ENCODE measurements around the gene MFSD6.

MFSD6 gene

DNA sequence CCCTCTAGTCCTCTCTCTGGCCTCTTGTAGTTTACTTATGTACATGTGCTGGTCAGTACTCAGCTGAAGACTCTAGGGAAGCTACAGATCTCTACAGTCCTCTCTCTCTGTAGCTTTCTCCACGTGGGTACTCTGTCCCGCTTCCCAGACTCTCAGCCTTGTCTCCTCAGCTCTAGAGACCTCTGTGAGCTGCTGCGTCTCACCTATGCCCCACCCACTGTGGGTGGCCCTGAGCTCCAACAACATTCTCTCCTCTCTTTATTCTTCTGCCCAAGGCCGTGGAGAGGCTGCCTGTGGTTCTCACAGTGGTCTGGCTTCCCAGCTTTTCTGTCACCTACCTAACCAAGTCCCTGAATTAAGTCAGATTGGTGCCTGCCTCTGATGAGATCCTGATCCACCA is 33.4 kb downstream of the MFSD6 start:
- DNase-seq: no peak

DNA sequence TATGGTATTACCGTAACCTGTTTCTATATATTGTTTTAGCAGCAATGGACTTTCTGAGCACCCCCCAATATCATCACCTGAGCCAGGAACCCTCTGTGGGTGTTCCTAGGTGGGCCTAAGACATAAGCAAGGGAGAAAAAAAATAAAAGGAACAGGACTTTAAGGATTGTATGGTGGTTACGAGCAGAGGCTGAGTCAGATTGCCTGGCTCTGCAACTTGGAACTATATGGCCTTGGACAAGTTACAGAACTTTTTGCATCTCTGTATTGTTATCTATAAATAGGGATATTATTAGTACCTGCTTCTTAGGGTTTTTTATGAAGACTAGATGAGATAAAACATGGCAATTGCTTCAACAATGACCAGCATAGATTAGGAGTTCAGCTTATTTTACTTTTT is 34.9 kb downstream of the MFSD6 start:
- DNase-seq: no peak

DNA sequence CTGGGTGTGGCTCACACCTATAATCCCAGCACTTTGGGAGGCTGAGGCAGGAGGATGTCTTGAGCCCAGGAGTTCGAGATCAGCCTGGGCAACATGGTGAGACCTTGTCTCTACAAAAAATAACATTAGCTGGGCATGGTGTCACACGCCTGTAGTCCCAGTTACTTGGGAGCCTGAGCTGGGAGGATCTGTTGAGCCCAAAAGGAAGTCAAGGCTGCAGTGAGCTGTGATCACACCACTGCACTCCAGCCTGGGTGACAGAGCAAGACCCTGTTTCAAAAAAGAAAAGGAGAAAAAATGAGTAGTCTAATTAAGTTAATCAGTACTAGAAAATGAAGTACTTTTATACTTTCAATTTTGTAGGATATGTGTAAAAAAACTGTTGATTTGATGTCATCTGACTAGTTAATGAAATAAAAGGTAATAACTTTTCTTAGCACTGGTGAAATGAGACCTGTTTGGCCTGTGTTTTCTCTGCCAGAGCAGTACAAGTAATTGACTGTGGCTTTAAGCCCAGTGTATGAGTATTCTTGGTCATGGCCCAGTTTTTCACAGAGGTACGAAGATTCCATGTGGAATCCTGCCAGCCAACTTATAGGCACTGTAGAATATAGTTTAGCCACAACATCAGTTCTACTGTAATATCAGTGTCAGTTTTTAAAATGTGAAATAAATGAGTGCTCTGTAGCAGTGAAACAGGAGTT is 35.8 kb downstream of the MFSD6 start:
- DNase-seq: no peak

DNA sequence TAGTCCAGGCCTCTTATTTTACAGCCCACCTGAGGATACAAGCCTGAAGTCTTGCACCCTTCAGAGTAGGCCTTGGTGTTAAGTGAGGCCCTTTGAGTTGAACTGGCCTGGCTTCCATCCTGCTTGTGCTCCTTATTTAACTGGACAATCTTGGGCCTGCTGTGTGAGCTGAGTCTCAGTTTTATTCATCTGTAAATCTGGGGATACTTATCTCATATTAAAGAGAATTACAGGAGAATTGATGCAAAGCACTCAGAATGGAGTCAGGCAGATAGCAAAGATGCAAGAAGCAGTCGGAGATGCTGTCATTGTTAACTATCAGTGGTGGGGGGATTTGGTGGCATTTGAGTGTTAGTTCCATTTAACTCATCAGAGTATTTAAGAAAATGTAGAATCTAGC is 36.8 kb downstream of the MFSD6 start:
- DNase-seq: no peak

DNA sequence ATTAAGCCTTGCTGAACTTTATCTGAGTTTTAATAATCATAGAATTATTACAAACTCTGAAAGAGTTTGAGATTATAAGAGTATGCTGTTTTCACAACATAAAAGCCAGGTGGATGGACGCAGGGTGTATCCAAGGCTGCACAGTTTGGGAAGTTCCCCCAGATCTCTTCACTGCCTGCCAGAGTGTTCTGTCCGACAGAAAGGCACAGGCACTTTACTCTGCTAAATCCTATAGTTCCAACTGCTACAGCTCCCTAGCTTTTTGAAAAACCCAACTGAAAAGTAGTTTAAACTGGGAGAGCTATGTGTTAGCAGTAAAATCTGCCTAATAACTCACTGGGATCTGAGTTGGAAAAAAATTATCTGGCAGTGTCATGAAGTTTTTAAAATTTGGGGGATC is 38.0 kb downstream of the MFSD6 start:
- no peak for DNase-seq

DNA sequence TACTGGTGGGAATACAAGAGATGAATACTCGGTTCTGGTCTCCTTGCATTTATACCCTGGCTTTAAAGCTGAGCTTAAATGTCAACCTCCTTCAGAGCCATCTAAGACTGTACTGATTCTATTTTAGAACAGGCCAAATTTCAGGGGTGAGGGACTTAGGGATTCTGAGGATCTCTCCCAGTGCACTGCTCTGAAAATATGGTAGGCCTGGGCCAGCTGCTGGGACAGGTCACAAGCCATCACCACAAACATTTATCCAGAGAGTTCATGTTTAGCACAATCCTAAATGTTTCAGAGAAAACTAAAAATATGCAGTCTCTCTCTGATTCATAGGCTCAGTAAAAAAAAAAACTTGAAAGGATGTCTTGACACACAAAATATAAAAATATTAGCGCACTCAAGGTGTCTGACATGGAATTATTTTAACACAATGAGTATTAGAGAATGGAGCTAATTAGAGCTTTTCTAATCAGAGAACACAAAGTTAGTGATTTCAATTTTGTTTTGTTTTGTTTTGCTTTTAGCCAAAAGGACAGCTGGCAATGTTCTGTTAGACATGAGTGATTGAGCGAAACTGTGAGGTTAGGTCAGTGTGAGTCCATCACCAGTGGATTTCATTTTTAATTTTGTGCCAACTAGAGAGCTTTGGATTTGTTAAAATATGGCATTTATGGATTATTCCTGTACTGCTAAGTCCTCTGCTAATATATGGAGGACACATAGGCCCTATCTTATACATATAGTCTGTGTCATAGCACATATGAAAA is 38.8 kb downstream of the MFSD6 start:
- DNase-seq: no peak

DNA sequence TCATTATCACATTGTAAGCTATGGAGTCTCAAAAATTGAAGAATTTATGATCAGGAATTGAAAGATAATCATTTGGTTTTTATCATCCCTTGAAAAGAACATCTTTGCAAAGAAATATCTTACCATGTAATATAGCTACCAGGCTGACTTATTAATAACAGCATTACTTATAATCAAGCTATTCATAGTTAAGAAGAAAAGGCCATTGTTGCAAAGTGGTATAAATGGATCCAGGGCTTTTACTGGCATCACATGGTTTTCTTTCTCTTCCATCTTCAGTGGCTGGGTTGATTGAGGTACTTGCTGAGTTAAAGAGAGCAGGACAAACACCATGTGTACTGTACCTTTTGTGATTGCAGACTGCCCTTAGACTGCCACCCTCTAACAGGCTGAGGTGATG is 39.6 kb downstream of the MFSD6 start:
- no peak for DNase-seq

DNA sequence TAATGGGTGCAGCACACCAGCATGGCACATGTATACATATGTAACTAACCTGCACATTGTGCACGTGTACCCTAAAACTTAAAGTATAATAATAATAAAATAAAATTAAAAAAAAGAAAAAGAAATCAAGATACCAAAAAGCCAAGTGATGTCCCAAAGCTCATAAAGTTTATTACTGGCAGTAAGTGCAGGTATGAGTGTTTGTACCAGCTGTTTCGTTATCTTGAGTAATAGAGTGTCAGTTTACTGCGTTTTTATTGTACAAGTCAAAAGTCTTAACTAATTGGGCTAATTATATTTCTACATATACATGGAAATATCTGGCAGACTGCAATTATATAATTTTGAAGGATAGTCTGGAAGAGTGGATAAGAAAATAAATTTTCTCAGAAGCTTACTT is 41.8 kb downstream of the MFSD6 start:
- no peak for DNase-seq

DNA sequence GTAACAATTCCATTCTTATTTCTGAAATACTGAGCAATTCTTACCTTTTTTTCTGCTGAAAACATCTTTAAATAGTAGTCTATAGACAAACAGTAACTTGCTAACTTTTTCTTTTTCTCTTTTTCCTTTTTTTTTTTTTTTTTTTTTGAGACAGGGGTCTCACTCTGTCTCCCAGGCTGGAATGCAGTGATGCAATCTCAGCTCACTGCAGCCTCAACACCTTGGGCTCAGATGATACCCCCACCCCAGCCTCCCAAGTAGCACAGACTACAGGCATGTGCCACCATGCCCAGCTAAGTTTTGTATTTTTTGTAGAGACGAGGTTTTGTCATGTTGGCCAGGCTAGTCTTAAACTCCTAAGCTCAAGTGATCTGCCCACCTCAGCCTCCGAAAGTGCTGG is 42.2 kb downstream of the MFSD6 start:
- DNase-seq: no peak

DNA sequence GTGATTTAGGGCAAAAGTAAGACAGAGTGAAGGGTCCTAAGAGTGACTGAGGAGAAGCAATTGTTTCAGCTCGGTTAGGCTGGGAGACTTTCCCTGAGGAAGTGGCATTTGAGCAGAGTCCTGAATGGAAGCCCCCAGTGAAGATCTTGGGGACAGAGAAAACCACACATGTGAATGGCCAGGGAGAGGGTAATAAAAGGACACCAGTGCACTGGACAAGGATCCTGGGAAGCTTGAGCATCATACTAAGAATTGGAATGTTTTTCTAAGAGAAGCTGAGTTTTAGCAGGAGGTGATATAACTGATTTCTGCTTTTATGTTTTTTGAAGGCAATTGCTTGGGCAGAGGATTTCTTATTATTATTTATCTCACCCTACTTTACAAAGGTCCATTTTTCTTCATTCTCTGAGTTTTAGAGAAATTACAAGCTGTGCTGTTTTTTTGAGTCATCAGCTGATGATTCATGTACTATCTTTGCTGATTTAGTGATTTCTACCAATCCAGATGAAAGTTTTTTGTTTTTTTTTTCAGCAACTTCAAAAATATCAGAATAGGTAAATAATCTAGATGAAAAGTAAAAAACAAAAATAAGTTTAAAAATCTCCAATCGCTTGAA is 43.5 kb downstream of the MFSD6 start:
- no peak for DNase-seq

DNA sequence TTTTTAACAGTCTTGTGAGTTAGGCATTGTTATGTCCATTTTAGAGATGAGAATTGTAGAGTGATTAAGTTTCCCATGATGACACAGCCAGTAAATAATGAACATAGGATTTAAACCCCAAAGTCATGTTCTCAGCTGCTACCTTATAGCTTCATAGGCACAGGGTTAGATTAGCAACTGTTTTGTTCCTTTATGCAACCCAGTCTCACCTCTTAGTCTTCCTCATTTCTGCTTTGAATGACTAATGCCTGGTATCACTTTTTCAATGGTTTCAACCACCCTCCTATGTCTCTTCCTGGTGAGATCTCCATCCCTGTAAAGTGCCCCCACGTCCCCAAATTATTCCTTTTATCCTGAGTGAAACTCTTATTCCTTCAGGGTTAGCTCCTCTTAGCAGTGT is 44.3 kb downstream of the MFSD6 start:
- DNase-seq: no peak

DNA sequence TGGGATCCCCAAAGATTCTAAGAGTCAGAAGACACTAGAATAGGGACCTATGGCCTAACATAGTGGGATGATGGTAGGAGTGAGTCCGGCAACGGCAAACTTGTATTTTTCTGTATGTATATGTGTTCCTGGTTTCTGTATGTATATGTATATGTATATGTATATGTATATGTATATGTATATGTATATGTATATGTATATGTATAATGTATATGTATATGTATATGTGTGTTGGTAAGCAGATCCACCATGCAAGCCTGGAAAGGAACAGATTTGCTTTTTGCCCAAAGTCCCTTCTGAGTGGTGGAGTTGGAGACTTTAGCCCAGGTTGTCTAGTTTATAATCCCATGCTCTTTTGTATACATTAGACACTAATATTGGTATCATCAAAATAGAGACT is 46.6 kb downstream of the MFSD6 start:
- DNase-seq: no peak

DNA sequence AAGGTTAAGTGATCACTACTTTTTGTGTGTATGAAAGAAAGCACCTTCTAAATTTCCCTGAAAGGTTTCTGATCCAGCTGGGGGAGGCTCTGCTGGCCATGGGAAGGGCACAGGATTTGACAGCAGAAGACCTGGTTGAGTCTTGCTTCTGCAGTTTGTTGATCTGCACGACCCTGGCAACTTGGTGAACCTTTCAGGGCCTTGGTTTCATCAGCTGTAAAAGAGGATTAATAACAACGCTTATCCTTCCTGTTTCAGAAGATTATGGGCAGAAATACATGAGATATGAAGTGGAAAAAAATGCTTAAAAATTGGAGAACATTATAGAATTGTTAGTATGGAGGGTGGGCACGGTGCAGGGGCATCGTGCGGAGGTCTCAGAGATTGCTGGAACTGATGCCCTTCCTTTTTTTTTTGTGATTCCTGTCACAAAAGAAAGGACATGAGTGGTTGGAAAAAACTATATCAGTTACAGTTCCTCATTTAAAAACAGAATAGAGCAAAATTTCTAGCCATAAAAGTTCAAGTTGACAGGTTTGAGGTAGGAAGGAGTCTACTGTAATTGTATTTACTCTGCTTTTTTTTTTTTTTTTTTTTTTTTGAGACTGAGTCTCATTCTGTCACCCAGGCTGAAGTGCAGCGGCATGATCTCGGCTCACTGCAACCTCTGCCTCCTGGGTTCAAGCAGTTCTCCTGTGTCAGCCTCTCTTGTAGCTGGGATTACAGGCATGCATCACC is 47.4 kb downstream of the MFSD6 start:
- DNase-seq: no peak

DNA sequence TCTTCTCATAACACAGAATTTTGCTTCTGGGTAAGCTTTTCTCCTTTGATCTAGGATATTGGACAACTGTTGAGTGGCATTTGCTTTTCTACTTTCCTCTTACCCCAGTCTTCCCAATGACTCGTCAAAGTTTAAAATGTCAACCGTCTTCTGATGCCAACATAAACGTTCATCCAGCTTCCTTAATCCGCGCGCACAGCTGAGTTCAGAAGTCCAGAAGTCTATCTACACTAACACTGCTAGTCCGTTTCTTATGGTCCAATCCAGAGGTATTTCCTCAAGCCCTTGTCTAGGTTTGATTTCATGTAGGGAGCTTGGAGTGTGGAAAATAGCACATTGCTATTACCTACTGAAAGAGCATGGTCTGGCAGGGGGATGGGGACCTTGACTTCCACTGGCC is 48.7 kb downstream of the MFSD6 start:
- DNase-seq: no peak

DNA sequence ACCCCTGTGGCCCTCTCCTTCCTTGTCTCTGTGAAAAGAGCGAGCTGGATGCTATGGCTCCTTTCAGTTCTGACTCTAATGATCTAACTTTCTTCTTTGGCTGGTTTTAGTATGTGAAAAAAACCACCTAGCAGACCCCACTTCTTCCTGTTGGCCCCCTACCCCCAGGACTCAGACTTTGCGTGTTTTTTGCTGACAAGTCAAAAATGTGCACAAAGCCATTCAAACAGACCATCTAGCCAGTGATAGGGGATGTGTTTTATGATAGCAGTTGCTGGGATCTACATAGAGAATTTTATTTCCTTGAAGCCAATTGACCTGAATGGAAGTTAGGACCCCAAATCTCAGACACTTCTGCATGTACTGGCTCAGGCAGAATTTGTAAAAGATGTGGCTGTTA is 49.1 kb downstream of the MFSD6 start:
- no peak for DNase-seq

DNA sequence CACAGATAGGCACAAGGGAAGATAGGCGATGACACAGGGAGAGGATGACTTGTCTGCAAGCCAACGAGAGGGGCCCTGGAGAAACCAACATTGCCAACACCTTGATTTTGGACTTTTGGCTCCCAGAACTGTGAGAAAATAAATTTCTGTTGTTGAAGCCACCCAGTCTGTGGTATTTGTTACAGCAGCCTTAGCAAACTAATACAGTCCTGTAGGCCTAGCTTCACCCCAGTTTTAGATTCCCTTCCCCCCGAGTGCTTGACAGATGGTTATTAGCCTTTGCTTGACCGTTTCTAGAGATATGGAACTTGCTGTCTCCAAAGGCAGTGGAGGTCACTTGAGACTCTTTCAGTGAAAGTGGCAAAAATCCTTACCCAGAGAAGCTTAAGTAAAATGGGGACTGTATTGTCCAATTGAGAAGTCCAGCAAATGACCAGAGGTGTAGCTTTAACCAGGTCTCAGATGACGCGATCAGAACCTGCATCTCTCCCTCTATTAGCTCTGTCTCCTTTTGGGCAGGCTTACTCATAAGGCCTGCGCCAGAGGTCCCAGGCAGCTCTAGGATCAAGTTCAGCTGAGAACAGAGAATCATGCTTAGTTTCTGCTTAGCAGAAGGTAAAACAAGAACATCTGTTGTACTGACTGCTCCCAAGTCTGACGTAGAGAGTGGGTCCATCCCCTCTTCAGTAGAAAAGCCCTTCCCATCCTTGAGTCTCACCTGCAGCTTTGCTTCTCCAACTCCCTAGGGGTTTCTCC is 50.4 kb downstream of the MFSD6 start:
- no peak for DNase-seq

DNA sequence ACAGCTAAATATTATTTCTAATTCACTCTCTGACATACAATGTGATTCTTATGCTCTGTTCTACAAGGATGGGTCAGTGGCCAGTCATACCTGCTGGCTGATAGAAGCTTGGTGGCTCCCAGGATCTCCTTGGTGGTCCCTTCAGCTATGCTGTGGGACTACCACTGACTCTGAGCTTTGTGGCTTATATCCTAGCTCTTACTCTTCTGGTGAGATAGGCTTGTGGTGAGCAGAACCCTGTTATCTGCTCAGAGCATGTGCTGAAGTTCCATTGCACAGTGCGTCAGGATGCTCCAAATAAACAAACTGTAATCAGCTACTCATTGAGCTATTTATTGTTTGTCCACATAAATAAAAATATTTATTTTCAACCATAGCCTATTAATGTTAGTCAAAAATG is 51.7 kb downstream of the MFSD6 start:
- DNase-seq: no peak

DNA sequence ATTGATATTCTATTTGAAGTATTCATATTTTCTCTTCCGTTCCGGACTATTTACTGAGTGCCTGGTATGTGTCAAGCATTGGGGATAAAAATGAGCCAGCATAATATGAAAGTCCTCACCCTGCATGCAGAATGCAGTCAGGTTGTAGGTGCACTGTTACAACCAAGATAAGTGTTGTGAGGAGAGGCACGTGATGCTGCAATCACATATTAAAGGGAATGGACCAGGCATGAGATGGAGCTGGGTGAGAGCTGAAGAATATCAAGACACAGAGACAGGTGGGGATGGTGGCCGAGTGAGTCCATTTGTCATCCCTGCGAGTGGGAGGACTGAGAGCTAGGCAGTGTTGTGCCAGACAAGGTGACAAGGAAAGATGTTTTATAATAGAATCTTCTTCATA is 52.3 kb downstream of the MFSD6 start:
- DNase-seq: no peak

DNA sequence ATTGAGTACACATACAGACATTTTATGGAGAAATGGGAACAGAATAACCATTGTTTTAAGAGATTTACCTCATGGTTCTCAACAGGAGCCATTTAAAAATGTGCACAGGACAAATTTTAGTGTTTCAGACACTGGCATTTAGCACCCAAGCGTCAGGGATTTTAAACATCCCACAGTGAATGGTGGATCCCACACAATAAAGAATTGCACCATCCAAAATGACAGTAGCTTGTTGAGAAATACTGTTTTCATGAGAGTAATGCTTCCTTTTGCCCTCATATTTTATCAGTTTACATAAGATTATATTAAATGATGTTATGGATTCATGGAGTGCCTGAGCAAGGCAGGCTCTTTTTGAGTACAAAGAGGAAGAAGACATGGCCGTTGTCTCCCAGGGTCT is 54.0 kb downstream of the MFSD6 start:
- DNase-seq: no peak

DNA sequence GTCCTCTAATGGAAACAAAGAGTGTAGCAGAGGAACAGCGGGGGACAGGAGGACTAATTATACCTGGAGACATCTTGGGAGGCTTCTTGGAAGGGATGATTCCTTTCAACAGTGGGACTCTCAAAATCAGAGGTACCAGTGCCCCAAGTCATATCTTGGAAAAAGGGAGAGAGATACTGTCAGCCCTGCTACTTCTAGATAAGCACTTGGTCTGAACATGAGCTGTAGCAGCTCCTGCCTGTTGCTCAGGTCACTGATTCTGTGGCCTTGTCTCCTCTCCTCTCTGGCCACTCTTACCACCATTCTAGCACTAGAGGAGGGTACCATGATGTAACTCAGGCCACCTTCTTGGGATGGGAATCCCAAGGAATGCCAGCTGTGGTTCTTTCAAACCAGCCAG is 54.5 kb downstream of the MFSD6 start:
- DNase-seq: no peak

DNA sequence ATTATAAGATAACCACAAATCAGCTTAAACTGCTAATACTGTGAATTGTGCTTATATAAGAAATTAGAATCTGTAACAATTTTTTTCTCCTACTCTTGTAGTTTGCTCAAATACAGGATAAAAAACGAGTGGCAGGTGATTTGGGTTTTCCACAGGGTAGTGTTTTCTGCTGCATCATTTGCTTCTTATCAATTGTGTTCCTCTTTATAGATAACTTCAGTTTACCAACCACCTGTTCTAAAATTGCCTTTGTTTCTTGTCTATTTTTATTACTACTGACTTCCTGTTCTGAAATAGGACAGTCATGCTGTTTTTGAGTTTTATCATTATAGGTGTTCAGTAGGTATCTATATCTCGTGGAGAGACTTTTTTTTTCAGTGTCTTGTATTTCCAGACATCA is 56.9 kb downstream of the MFSD6 start:
- no peak for DNase-seq

DNA sequence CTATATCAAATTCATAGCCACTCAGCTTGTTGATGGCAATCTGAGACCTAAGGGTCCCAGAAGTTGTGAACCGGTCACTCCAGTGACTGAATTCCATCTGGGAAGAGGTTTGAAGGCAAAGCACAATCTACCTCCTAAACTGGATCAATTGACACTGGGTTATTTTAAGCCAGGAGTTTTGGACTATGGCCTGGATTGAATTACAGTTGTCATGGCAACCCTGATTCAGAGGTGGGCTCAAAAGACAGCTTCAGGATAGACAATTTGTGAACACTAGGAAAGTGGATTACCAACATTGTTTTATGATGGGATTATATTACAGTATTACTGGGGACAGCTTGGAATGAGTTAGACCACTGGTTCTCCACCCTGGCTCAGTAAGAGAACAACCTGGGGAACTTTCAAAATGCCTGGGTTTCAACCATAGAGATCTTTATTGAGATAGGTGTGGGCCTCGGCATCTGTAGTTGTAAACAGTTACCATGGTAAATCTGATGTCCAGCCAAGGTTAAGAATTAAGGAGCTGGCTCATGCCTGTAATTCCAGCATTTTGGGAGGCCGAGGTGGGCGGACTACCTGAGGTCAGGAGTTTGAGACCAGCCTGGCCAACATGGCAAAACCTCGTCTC is 58.8 kb downstream of the MFSD6 start:
- no peak for DNase-seq

Data from activated T-cell treated with anti-CD3 and anti-CD28 coated beads for 4 hours (primary cell).